GM12878 (cell line): ENCODE data around the gene PHB1. TPM values are rescaled to one million over a fixed set of nuclear protein-coding genes. Genes with fewer than 3 reads are reported as not detected.

ENCODE experiments used
- ATAC-seq: fragments of 200-7000 bp; cut with Tn5 transposase; 3 replicates; pipeline ENCODE4 v1.9.1; 2020; ENCODE audit warnings: mild to moderate bottlenecking, moderate library complexity
- BruUV-seq: library from RNA; stranded (reverse); fragments of 400-500 nt; replicated peaks from 2 replicates; lab custom pipeline; 2021; lab: Mats Ljungman, UMichigan
- CTCF ChIA-PET: fragments of 300-600 bp; sonication (Branson Sonifier 250); formaldehyde crosslinking; extraction: SDS; loops from one replicate; lab custom pipeline; 2021; ENCODE audit warnings: inconsistent platforms; lab: Yijun Ruan, JAX
- POLR2A ChIA-PET: fragments of 350-600 bp; formaldehyde crosslinking; extraction: SDS; loops from one replicate; lab custom pipeline; 2021; ENCODE audit warnings: inconsistent platforms; lab: Charles Lee
- RAD21 ChIA-PET: fragments of 300-600 bp; sonication (Branson Sonifier 250); formaldehyde crosslinking; loops from one replicate; lab custom pipeline; 2023; ENCODE audit warnings: antibody characterized with exemption; ENCODE audit not compliant: unreplicated experiment; lab: Charles Lee
- SMC1A ChIA-PET: fragments of 300-600 bp; sonication (Branson Sonifier 250); formaldehyde crosslinking; loops from one replicate; lab custom pipeline; 2023; ENCODE audit not compliant: unreplicated experiment, uncharacterized antibody; lab: Charles Lee
- DNase-seq: peaks from one replicate; pipeline ENCODE4 v3.0.0-alpha.2; 2011; ENCODE audit warnings: low read depth, low spot score
- FAIRE-seq: peaks from 3 replicates; lab custom pipeline; 2011; peaks lifted over from hg19 to GRCh38; lab: Jason Lieb, UNC
- H2AFZ ChIP-seq: 2 replicates; pipeline ENCODE4 v1.6.0; 2011; ENCODE audit warnings: low read depth, low read length, control low read depth; ENCODE audit not compliant: control insufficient read depth
- H3K27ac ChIP-seq: 2 replicates; pipeline ENCODE4 v1.5.1; 2011; ENCODE audit warnings: control low read depth; ENCODE audit not compliant: control insufficient read depth, insufficient read depth
- H3K27me3 ChIP-seq, 2 experiments: replicated peaks in 1 of 2; 2 replicates each; pipeline versions ENCODE4 v1.6.0 to v1.6.1; 2011; ENCODE audit warnings: low read length in 1 of 2; ENCODE audit not compliant: control insufficient read depth in 2 of 2, insufficient read depth in 2 of 2
- H3K36me3 ChIP-seq, 2 experiments: 2 replicates each; pipeline ENCODE4 v1.5.1; 2011; ENCODE audit warnings: low read length in 1 of 2; ENCODE audit not compliant: control insufficient read depth in 2 of 2, insufficient read depth in 2 of 2
- H3K4me1 ChIP-seq: 2 replicates; pipeline ENCODE4 v1.6.1; 2011; ENCODE audit warnings: mild to moderate bottlenecking, low read length, moderate library complexity, mixed read lengths; ENCODE audit not compliant: control insufficient read depth, insufficient read depth
- H3K4me2 ChIP-seq: 2 replicates; pipeline ENCODE4 v1.6.0; 2011; ENCODE audit warnings: control low read depth; ENCODE audit not compliant: control insufficient read depth, insufficient read depth
- H3K4me3 ChIP-seq: fragments of 200-600 bp; sonication (generic); 2 replicates; pipeline ENCODE4 v1.5.1; 2016
- H3K79me2 ChIP-seq: 2 replicates; pipeline ENCODE4 v1.6.0; 2011; ENCODE audit warnings: low read length; ENCODE audit not compliant: control insufficient read depth, insufficient read depth
- H3K9ac ChIP-seq: 2 replicates; pipeline ENCODE4 v1.8.0; 2011; ENCODE audit warnings: low read length, control low read depth, mixed read lengths; ENCODE audit not compliant: control insufficient read depth, insufficient read depth
- H3K9me3 ChIP-seq: replicated peaks from 3 replicates; pipeline ENCODE4 v1.5.1; 2011; ENCODE audit warnings: mild to moderate bottlenecking, low read length; ENCODE audit not compliant: control insufficient read depth, insufficient read depth
- H4K20me1 ChIP-seq: 2 replicates; pipeline ENCODE4 v1.6.0; 2011; ENCODE audit not compliant: control insufficient read depth, insufficient read depth
- BHLHE40 ChIP-seq, 2 experiments: fragments of 450-650 bp in 1 of 2; IDR thresholded peaks; 2 replicates each; pipeline ENCODE4 v1.6.1; 2011 to 2017; ENCODE audit warnings: low read depth in 2 of 2, borderline replicate concordance in 1 of 2, improper control_type of control experiment in 1 of 2, low read length in 1 of 2, mild to moderate bottlenecking in 1 of 2
- ETV6 ChIP-seq, 2 experiments: fragments of 450-650 bp in 1 of 2; IDR thresholded peaks in 1 of 2; conservative IDR thresholded peaks in 1 of 2; 2 replicates each; pipeline ENCODE4 v1.6.1; 2014; ENCODE audit warnings: antibody characterized with exemption in 1 of 2, borderline replicate concordance in 1 of 2, low read depth in 1 of 2, mild to moderate bottlenecking in 1 of 2, moderate library complexity in 1 of 2
- NBN ChIP-seq: fragments of 450-650 bp; IDR thresholded peaks from 2 replicates; pipeline ENCODE4 v1.6.1; 2016
- NFXL1 ChIP-seq: fragments of 450-650 bp; IDR thresholded peaks from 2 replicates; pipeline ENCODE4 v1.6.1; 2017; ENCODE audit warnings: antibody characterized with exemption, mild to moderate bottlenecking, borderline replicate concordance
- NR2C2 ChIP-seq: IDR thresholded peaks from 2 replicates; pipeline ENCODE4 v1.6.1; 2011; ENCODE audit warnings: borderline replicate concordance, low read depth; ENCODE audit not compliant: control insufficient read depth, insufficient read length
- RAD21 ChIP-seq: IDR thresholded peaks from 2 replicates; pipeline ENCODE4 v1.6.1; 2011; ENCODE audit warnings: mild to moderate bottlenecking, low read depth, low read length, moderate library complexity; ENCODE audit not compliant: insufficient read depth
- SP1 ChIP-seq: IDR thresholded peaks from one replicate; pipeline ENCODE4 v1.6.1; 2011; ENCODE audit warnings: low read depth, low read length
- STAT3 ChIP-seq: IDR thresholded peaks from 2 replicates; pipeline ENCODE4 v1.6.1; 2011; ENCODE audit warnings: low read depth, low read length, improper control_type of control experiment
- TAF1 ChIP-seq: IDR thresholded peaks from 2 replicates; pipeline ENCODE4 v1.6.1; 2011; ENCODE audit warnings: mild to moderate bottlenecking, low read depth, low read length, borderline replicate concordance
- ZBED1 ChIP-seq: IDR thresholded peaks from 2 replicates; pipeline ENCODE4 v1.6.1; 2016; ENCODE audit warnings: borderline replicate concordance
- ZNF592 ChIP-seq: fragments of 450-650 bp; IDR thresholded peaks from 2 replicates; pipeline ENCODE4 v1.6.1; 2017; ENCODE audit warnings: mild to moderate bottlenecking, moderate library complexity
- ZNF622 ChIP-seq: fragments of 450-650 bp; IDR thresholded peaks from 2 replicates; pipeline ENCODE4 v1.6.1; 2017; ENCODE audit warnings: mild to moderate bottlenecking, inconsistent platforms
- WGBS: methylation state at CpG from one replicate; pipeline ENCODE4 v1.1.6; 2016; ENCODE audit warnings: low lambda C conversion rate; ENCODE audit not compliant: insufficient replicate concordance, insufficient coverage; ENCODE audit errors: missing lambda C conversion rate; 5-methylcytosine and 5-hydroxymethylcytosine counted together
- in situ Hi-C: fragments of 300-500 bp; cut with MboI; formaldehyde crosslinking; loops from 9 replicates; pipeline ENCODE4 v1.14.3; 2018; ENCODE audit warnings: mixed read lengths
- intact Hi-C: fragments of 100-400 bp; cut with micrococcal nuclease; formaldehyde crosslinking; loops from one replicate; pipeline ENCODE4 v1.14.2; 2022; ENCODE audit not compliant: unreplicated experiment
- polyA plus RNA-seq, 11 experiments: library from polyadenylated mRNA; depleted of rRNA in 4 of 11; unstranded in 6 of 11; stranded (reverse) in 5 of 11; fragments of >200 nt; fragmentation: Nextera tagmentation in 4 of 11; fragmentation: Illumina TruSeq in 1 of 11; extraction: Ambion mirVana in 4 of 11; extraction: Trizol in 1 of 11; gene quantifications; 1 replicate in 1 of 11; 2 replicates in 10 of 11; pipeline versions ENCODE4 v1.2.1 to v1.2.3, GENCODE V29; 2011 to 2016; ENCODE audit warnings: inconsistent platforms in 2 of 11, missing spikeins in 2 of 11, low read depth in 1 of 11
- total RNA-seq, 4 experiments: library from RNA; depleted of rRNA in 3 of 4; stranded (reverse); fragments of >200 nt in 3 of 4; fragmentation: Illumina TruSeq in 1 of 4; extraction: Trizol in 1 of 4; gene quantifications; 2 replicates each; pipeline versions ENCODE4 v1.2.1 to v1.2.3, GENCODE V29; 2013 to 2021

The PHB1 gene
- total and polyA plus RNA-seq, 10 of the 15 experiments (the other 5 are each of a cell fraction or from before 2014, with no cell fraction given), result 117 to 466 (median 248) TPM

DNA sequence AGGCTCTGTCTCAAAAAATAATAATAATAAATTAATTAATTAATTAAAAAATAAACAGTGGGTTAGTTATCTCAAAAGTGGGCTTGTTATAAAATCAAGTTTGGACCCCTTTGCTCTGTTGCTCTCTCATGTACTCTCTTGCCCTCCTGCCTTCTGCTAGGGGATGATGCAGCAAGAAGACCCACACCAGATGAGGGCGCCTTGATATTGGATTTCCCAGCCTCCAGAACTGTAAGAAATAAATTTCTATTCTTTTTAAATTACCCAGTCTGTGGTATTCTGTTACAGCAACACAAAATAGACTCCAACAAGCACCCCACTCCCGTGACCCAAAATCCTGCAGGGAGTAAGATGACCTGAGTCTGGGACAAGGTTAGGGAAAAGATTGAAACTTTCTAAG is 50.6 kb downstream of the PHB1 start:
- no peak overlapping the region for H3K4me3 ChIP-seq
- no peaks in the 10 kb centered on the region for H3K36me3 ChIP-seq
- in situ Hi-C loops, result no loop called here
- no peak overlapping the region for H2AFZ ChIP-seq
- BruUV-seq, result no TSS peak
- ATAC-seq, result no peak
- H3K9ac ChIP-seq, result no peak overlapping the region
- DNase-seq, result no peak
- peaks cover 24% of the 10 kb centered on the region for H3K79me2 ChIP-seq
- H3K27me3 ChIP-seq, result no peaks in the 10 kb centered on the region
- H3K4me1 ChIP-seq, result peaks cover 10% of the 10 kb centered on the region
- TF ChIP-seq RAD21 (no peak), STAT3 (no peak), NR2C2 (no peak)
- ChIA-PET RAD21 (interaction anchor here (1.7 to 2.6 kb wide), 2 partner anchors 24 to 48 kb away, joined by 4 to 11 read pairs; no protein-coding TSS in a partner anchor), SMC1A (interaction anchor here (1.1 to 8.3 kb wide), 5 partner anchors 12 to 49 kb away, joined by 3 to 140 read pairs (median 4); no protein-coding TSS in a partner anchor), CTCF (interaction anchor here (1.3 to 15.6 kb wide), 5 partner anchors 13 to 46 kb away, joined by 3 to 330 read pairs (median 5); no protein-coding TSS in a partner anchor), POLR2A (no interaction called here)
- FAIRE-seq, result no peak
- intact Hi-C loops, result loop anchor here (5.0 kb wide), 1 partner anchor 33 kb away; no protein-coding TSS in a partner anchor
- no peaks in the 10 kb centered on the region for H4K20me1 ChIP-seq
- no peaks in the 10 kb centered on the region for H3K9me3 ChIP-seq
- WGBS, result 83% methylated on average over 2 of the region's 2 CpGs
- H3K4me2 ChIP-seq, result no peak overlapping the region
- no peak overlapping the region for H3K27ac ChIP-seq

DNA sequence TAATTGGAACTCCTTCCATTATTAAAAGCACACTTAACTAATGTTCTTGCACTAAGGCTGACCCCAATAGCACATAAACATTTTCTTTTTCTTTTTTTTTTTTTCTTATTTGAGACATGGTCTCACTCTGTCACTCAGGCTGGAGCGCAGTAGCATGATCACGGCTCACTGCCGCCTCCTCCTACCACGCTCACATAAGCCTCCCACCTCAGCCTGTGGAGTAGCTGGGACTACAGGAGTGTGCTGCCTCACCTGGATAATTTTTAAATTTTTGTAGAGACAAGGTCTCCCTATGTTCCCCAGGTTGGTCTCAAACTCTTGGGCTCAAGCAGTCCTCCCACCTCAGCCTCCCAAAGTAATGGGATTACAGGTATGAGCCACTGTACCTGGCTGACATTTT is 51.4 kb downstream of the PHB1 start:
- peaks cover 10% of the 10 kb centered on the region for H3K4me1 ChIP-seq
- RAD21 ChIA-PET, result interaction anchor here (1.4 kb wide), 1 partner anchor 47 kb away, joined by 7 read pairs; no protein-coding TSS in a partner anchor
- intact Hi-C loops, result loop anchor here (5.0 kb wide), 1 partner anchor 34 kb away; no protein-coding TSS in a partner anchor
- ATAC-seq, result no peak
- H3K27ac ChIP-seq, result no peak overlapping the region
- H3K9ac ChIP-seq, result no peak overlapping the region
- no peaks in the 10 kb centered on the region for H4K20me1 ChIP-seq
- WGBS, result 98% methylated on average over 4 of the region's 4 CpGs
- H3K4me3 ChIP-seq, result no peak overlapping the region
- no peak for FAIRE-seq
- no peak overlapping the region for H2AFZ ChIP-seq
- SMC1A ChIA-PET, result interaction anchor here (1.0 to 1.9 kb wide), 5 partner anchors 12 to 48 kb away, joined by 3 to 9 read pairs (median 3); no protein-coding TSS in a partner anchor
- H3K4me2 ChIP-seq, result no peak overlapping the region; the same call in 1 of the 2 replicates
- in situ Hi-C loops, result no loop called here
- no peak for DNase-seq
- H3K9me3 ChIP-seq, result no peaks in the 10 kb centered on the region
- peaks cover 33% of the 10 kb centered on the region for H3K79me2 ChIP-seq
- CTCF ChIA-PET, result interaction anchor here (0.8 to 15.6 kb wide), 5 partner anchors 9 to 45 kb away, joined by 3 to 330 read pairs (median 5); no protein-coding TSS in a partner anchor
- POLR2A ChIA-PET, result interaction anchor here (0.9 kb wide), 1 partner anchor 20 kb away, joined by 3 read pairs; no protein-coding TSS in a partner anchor
- no peaks in the 10 kb centered on the region for H3K27me3 ChIP-seq
- no peaks in the 10 kb centered on the region for H3K36me3 ChIP-seq
- BruUV-seq, result no TSS peak
- TF ChIP-seq TAF1 (no peak), ETV6 (conservative IDR thresholded peaks at IDR 0.05 in 1 of 2, IDR thresholded peaks at IDR 0.05 in 1 of 2; ENCODE audit: borderline replicate concordance in 1 of 2, low read depth in 1 of 2) (no peak), ZBED1 (no peak), SP1 (no peak), ZNF622 (no peak), ZNF592 (no peak), NBN (no peak), BHLHE40 (IDR thresholded peaks at IDR 0.05; ENCODE audit: borderline replicate concordance in 1 of 2, low read depth in 2 of 2, low read length in 1 of 2) (no peak), NFXL1 (no peak)
